Measurements from ENCODE around the gene NBAS.
"Not testable (repeated sequence)": the region's sequence is repeated elsewhere in the genome, so short reads cannot be mapped to it uniquely, and the experiment has no call there.

Gene NBAS

GRCh38 chr2:15481000-15481399 is 80.1 kb downstream of the NBAS start:
- no peak for DNase-seq

DNA sequence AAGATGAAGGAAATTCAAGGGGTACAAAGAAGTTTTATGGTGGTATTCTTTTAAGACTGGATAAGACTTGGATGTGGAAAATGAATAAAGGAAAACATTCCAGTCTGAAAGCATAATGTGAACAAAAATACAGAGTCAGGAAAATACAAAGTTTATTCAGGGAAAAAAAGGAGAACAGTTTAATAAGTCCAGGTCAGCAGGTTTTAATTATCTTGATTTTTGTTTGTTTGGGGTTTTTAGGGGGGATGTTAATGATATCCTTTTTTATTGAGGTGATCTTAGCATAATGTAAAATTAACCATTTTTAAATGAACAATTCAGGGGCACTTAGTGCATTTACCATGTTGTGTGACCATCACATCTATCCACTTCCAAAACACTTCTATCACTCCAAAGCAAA is 80.6 kb downstream of the NBAS start:
- no peak for DNase-seq

- no peak for DNase-seq
These were observed 88.3 kb downstream of the NBAS start for GRCh38 chr2:15472876-15473275.

DNA sequence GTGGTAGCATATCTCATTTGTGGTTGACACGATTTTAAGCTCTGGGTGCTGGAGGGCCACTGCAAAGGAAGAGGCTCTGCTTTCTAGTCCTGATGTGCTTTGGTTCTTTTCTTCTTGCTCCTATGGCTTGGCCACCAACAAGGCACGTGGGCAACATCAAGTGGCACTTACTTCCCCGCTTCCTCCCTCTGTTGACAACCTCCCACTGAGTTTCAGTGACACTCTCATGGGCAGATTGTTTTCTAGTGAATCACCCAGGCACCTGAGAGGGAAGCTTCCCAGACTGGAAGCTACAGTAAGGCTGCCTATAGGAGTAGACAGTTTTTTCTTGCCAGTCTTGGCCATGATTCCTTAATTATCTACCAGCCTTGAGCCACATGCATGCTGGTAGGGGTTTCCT is 89.0 kb downstream of the NBAS start:
- no peak for DNase-seq

DNA sequence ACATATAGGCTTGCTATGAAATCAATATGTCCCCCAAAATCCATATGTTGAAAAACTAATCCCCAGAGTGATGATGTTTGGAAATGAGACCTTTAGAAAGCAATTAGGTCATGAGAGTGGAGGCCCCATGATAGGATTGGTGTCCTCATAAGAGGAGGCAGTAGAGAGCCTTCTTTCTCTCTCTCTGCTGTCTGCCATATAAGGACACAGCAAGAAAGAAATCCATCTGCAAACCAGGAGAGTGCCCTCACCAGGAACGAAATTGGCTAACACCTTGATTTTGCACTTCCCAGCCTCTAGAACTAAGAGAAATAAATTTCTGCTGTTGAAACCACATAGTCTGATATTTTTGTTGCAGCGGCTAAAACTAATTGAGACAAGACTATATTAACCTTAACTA is 89.5 kb downstream of the NBAS start:
- DNase-seq = no peak

DNA sequence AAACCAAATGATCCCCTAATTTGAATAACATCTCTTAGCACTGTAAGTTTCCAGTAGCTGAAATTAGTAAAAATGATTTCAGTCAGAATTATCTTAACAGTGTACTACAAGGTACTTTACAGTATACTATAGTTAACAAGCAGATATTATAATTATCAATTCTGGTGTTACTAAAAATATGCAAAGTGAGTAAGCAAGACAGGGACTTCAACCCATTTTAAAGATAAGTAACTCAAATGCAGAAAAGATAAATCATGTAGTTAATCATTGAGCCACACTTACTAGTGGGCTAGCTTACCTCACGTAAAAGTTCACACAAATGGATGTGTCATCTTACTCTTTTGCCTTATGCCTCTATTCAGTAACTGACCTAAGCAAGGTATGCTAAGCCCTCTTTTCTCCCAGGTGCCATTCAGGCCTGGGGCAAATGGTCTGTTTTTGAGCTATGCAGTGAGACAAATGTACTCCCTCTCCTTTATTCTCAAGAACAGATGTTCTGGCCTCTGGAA is 101.0 kb downstream of the NBAS start:
- DNase-seq = no peak

GRCh38 chr2:15458277-15458676 is 102.9 kb downstream of the NBAS start:
- DNase-seq = no peak

DNA sequence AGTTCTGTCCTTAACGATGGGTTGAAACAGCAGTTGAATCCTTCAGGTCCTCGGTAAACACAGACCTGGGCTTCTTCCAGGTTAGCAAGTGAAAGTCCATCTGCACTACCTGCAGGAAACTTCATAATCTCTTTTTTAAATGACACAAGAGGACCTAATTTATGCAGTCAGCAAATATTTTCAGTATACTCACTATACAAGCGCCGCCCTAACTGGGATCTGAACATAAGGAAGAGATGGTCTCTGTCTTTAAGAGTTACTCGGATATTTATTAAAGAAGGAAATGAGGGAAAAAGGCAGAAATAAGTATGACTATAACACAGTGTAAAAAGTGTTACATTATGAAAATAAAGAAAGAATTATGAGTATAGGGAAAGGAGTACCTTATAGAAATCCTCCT is 103.3 kb downstream of the NBAS start:
- DNase-seq = no peak

DNA sequence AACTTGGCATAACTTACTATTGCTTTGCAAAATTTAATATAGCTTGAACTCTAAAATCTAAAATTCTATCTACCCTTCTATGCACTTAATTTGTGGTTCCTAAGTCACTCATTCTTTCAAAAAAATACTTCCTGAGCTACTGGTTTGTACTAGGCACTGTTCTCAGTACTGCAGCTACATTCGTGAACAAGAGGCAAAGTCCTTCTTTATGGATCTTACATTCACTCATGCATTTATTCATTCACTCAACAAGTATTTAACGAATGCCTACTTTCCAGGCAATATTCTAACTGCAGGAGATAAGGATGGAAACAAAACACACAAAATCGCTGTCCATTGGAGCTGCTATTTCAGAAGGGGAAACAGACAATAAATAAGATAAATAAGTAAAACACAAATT is 104.8 kb downstream of the NBAS start:
- DNase-seq = no peak

DNA sequence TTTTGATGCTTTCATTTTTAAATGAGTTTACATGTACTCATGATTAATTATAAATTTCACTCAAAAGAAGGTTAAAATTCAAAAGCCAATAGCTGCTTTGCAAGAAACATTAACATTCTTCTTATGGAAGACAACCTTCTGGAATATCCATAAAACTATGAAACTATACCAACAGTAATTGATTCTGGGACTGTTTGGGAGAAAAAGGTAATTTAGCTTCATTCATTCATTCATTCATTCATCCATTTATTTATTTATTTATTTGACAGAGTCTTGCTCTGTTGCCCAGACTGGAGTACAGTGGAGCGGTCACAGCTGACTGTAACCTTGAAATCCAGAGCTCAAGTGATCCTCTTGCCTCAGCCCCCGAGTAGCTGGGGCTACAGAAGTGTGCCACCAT is 110.3 kb downstream of the NBAS start:
- no peak for DNase-seq

DNA sequence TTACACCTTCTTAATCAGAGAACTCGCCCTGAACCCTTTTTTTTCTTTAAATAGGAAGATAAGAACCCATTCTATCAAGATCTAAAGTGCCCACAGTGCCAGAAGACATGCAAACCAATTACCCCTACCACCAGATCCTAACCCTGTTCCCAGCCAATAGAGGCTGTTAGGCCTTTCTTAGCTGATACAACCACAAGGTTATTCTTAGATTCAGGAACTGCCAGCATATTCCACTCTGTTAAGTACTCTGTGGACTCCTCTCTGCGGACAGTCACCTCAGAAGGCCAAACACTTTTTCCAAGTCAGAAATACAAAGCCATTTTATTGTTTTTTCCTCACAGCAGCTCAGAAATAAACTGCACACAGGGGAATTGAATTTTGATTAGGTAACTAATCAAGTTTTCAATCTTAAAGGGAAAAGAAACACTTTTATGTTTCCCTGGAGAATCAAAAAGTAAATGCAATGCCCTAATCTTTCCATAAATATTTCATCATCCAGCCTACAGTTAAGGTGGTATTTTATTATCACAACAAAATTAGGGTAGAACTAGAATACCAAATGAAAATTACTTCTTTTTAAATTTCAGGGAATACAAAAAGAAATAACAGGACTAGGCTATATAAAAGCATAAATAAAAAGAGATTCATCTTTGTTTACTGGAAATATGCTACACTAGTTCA is 111.4 kb downstream of the NBAS start:
- DNase-seq = no peak

DNA sequence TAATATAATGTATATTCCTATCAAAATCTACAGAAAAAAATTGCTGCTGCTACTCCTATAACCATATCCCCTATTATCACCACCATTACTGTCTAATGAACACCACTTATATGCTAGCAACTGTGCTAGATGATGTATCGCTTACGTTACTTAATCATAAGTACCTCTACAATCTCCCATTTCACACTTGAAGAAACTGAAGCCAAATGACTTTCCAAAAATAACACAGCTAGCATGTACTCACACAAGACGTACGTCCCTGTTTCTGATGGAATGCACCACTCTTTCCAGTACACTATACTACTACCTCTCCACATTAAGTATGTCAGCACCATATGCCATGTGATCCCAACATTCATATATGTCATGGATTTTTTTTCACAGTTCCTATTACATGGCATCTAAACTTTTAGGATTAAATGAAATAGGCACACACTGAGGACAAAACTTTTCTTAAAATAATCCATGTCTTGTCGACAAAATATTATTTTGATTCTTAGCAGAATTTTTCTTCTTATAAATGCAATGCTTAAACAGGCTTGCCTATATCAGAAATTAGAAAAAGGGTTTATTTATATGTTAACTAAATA is 112.8 kb downstream of the NBAS start:
- DNase-seq = no peak

GRCh38 chr2:15447381-15447780 is 113.8 kb downstream of the NBAS start:
- DNase-seq = no peak

DNA sequence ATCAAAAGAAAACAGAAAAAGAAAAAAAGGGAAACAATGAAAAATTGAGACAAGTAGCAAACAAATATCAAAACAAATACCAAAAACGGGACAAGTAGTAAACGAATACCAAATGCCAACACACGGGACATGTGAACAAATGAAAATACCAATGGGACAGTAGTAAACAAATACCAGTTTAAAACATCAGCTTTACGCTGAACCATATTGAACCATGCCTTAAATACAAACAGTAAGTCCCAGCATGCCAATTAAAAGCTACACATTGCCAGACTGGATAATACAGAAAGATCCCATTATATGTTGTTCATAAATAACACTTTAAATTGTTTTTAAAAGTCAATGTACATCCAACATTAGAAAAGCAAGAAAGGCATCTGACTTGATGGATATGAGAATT is 114.2 kb downstream of the NBAS start:
- no peak for DNase-seq

DNA sequence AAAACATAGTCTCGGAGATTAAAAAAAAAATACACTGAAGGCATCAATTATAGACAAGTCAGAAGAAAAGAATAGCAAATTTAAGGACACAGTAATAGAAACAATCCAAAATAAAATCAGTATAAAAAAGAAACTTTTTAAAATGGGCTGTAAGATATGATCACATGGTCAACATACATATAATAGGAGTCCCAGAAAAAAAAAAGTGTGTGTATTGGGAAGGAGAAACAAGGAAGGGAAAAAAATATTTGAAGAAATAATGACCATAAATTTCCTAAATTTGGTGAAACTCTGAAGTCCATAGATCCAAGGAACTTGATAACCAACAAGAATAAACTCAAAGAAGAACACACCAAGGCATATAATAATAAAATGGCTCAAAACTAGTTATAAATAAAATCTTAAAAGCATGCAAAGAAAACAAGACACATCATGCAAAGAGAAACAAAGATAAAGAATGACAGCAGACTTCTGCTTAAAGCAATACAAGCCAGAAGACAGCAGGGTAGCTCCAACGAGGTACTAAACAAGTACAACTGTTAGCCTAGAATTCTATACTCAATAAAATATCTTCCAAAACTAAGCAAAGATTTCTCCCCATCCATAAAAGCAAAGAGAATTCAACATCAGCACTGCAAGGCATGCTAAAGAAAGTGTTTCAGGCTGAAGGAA is 115.1 kb downstream of the NBAS start:
- no peak for DNase-seq

GRCh38 chr2:15439768-15440524 is 121.2 kb downstream of the NBAS start:
- DNase-seq = not testable (repeated sequence)

GRCh38 chr2:15439366-15439765 is 121.8 kb downstream of the NBAS start:
- DNase-seq = not testable (repeated sequence)

DNA sequence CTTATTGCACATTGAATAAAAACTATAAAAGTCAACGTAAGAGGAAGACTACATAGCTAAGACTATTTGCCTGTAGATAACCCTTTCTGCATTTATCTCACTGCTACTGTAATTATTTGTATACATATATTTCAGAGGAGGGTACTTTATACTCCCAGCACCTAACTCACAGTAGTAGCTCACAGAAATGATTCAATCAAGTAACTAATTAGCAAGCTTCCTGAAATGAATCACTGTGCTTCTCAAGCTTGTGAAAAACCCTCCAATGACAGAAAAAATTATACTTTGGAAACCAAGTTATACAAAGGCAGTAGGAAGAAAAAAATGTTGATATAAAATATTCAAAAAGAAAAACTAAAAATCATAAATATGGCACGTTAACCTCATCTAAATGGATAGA is 124.9 kb downstream of the NBAS start:
- DNase-seq = no peak

DNA sequence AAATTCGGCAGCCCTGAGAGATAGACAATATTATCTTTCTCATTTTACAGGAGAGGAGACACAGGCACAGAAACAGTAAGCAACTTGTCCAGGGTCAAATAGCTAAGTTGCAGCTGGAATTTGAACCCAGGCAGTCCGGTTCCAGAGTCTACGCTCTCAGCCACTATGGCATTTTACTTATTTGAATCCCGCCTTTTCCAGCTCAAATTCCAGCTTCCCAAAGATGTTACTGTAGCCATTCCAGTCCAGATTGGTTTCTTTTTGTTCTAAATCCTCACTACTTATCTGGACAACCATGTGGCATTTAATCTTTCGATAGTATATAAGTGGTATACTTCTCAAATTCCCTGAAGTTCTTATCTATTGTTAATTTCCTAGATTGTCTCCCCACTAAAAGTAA is 125.7 kb downstream of the NBAS start:
- DNase-seq = no peak

DNA sequence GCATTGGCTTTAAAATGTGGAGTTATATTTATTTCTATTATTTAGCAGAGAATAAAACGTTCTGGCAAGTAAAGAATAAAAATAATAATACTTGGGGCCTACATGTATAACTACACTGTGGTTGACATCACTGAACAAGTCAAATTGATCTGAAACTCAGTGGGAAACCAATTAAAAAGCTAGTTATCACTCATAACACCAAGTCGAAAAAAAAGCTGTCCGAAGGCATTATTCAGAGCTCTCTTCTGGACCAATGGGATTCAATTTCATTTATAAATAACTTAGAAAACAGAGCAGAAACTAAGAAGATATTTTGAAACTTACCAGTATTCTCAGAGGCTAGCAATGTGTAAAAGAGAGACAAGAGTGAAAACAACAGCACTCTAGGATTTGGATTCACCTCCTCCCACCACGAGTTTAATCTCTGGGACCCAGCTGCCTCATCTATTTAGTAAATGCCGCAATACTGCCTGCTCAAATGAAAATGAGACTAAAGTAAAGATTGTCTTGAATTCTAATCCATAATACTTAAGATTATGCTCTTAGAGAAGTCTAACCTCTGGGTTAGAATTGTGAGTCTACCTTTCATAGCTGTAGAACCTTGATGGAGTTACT is 128.4 kb downstream of the NBAS start:
- DNase-seq = no peak

GRCh38 chr2:15429032-15429431 is 132.1 kb downstream of the NBAS start:
- no peak for DNase-seq

DNA sequence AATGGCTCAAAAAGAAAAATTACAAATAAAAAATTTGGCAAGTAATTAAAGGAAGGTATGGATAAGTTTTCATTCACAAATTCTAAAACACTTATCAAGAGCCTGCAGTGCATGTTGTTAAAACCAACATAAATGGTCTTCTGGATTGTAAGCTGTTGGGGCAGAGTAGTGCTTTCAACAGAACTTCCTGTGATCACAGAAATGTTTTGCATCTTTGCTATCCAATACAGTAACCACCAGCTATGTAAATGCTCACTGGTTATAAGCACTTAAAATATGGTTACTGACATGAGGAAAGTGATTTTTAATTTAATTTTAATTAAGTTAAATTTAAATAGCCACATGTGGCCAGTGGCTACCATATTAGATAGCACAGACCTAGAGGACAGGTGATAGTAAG is 133.1 kb downstream of the NBAS start:
- no peak for DNase-seq

Data from anterior cingulate cortex (tissue), 58 donors.